KOPT-K1 (cell line): ENCODE data around the gene SPTBN4.
"Not testable (repeated sequence)": the region's sequence is repeated elsewhere in the genome, so short reads cannot be mapped to it uniquely, and the experiment has no call there.

ENCODE experiments used
- H3K27ac ChIP-seq: fragments of 200-600 bp; sonication (generic); 2 replicates; pipeline ENCODE4 v1.5.1; 2016; ENCODE audit warnings: antibody characterized with exemption, mild to moderate bottlenecking, low read depth, low read length; ENCODE audit not compliant: poor library complexity, severe bottlenecking
- H3K36me3 ChIP-seq: fragments of 200-600 bp; sonication (generic); 2 replicates; pipeline ENCODE4 v1.5.1; 2017; ENCODE audit warnings: antibody characterized with exemption, mild to moderate bottlenecking, low read length, moderate library complexity; ENCODE audit not compliant: insufficient read depth
- H3K9me3 ChIP-seq: fragments of 200-600 bp; sonication (generic); 2 replicates; pipeline ENCODE4 v1.5.1; 2017; ENCODE audit warnings: antibody characterized with exemption, low read length, mild to moderate bottlenecking; ENCODE audit not compliant: insufficient read depth, poor library complexity, severe bottlenecking

Gene SPTBN4

DNA sequence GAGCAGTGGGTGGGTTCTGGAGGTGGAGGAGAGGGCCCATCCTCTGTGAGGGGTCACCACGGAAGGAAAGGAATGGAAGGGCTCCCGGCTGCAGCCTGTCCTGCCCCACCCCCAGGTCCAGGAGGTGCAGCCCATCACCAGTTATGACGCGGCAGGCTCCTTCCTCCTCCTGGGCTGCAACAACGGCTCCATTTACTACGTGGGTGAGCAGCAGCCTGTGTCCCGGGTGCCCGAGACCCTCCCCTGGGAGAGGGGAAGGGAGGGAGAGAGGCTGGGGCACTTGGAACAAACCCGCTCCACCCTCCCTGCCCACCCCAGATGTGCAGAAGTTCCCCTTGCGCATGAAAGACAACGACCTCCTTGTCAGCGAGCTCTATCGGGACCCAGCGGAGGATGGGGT is 116.5 kb downstream of the SPTBN4 start:
- H3K27ac ChIP-seq = no peak overlapping the region
- no peaks in the 10 kb centered on the region for H3K9me3 ChIP-seq
- peaks cover 80% of the 10 kb centered on the region for H3K36me3 ChIP-seq

DNA sequence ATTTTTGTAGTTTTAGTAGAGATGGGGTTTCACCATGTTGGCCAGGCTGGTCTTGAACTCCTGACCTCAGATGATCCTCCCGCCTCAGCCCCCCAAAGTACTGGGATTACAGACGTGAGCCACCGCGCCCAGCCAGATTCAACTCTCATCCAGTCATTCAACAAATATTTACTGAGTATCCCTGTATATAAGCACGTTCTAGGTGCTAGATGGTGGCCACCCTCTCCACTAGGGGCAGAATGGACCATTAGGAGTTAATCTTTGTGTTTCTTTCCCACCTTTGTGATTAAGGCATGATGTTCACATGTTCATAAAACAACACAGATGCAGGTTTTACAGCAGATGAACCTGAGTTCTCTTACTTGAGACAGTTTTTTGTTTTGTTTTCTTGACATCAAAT is 117.2 kb downstream of the SPTBN4 start:
- Histone ChIP-seq H3K27ac (no peak overlapping the region), H3K9me3 (no peaks in the 10 kb centered on the region), H3K36me3 (peaks cover 80% of the 10 kb centered on the region)

DNA sequence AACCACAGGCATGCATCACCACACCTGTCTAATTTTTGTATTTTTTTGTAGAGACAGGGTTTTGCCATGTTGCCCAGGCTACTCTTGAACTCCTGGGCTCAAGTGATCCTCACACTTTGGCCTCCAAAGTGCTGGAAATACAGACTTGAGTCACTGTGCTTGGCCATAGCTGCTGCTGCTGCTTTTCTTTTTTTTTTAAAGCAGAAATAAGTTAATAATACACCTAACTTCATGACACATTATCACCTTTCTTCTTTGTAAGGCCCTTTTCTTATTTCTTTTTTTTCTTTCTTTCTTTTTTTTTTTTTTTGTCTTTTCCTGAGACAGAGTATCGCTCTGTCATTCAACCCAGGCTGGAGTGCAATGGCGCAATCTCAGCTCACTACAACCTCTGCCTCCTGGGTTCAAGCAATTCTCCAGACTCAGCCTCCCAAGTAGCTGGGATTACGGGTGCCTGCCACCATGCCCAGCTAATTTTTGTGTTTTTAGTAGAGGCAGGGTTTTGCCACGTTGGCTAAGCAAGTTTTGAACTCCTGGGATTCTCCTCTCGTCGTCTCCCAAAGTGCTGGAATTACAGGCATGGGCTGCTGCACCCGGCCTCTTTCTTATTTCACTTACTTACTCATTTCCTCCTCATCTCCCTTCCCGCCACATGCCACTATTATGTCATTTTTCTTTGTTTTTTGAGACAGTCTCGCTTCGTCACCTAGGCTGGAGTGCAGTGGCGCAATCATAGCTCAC is 118.6 kb downstream of the SPTBN4 start:
- H3K36me3 ChIP-seq = peaks cover 67% of the 10 kb centered on the region
- no peak overlapping the region for H3K27ac ChIP-seq
- H3K9me3 ChIP-seq = no peaks in the 10 kb centered on the region

DNA sequence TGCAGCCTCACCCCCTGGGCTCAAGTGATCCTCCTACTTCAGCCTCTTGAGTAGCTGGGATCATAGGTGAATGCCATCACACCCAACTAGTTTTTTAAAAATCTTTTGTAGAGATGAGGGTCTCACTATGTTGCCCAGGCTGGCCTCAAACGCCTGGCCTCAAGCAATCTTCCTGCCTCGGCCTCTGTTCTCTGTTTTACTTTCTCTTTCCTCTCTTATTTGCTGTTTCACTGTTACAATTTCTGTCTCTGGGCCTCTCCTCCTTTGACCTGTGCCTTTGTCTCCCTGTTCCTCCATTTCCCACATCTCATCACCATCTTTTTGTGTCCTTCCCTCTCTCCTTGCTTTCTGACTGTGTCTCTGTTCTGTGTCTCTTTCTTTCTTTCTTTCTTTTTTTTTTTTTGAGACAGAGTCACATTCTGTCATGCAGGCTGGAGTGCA is 119.2 kb downstream of the SPTBN4 start:
- no peak overlapping the region for H3K27ac ChIP-seq
- peaks cover 61% of the 10 kb centered on the region for H3K36me3 ChIP-seq
- H3K9me3 ChIP-seq = no peaks in the 10 kb centered on the region

DNA sequence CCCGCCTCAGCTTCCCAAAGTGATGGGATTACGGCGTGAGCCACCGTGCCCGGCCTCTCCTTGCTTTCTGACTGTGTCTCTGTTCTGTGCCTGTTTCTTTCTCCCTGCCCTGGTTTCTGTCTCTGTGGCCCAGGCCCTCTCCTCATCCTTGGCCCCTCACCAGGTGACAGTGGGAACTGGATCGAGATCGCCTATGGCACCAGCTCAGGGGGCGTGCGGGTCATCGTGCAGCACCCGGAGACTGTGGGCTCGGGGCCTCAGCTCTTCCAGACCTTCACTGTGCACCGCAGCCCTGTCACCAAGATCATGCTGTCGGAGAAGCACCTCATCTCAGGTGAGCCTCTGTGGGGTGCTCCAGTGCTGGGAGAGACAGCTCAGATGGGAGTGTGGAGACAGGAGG is 119.8 kb downstream of the SPTBN4 start:
- Histone ChIP-seq H3K9me3 (no peaks in the 10 kb centered on the region), H3K27ac (no peak overlapping the region), H3K36me3 (peaks cover 56% of the 10 kb centered on the region)

DNA sequence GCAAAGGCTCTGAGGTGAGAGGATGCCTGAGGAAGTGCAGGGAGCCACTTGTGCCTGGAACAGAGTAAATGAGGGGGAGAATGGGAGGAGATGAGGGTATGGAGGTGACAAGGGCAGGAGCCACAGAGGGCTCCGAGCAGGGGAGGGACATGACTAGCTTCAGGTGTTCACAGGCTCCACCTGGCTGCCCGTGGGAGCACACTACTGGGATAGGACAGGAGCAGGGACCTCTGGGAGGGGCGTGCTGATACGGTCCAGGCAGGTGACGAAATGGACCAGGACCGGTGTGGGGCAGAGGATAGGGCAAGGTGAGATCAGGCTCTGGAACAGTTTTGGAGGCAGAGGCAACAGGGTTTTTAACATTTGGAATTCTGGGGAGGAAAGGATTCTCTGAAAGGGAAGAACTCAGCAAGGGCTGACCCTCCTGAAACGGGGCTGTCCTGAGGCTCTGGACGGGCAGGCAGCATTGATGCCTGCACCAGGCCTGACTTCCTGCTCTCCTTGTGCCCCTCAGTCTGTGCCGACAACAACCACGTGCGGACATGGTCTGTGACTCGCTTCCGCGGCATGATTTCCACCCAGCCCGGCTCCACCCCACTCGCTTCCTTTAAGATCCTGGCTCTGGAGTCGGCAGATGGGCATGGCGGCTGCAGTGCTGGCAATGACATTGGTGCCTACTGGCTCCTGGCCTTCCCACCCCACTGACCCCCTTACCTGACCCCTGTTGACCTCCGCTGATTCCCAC is 121.5 kb downstream of the SPTBN4 start:
- H3K27ac ChIP-seq = no peak overlapping the region
- peaks cover 42% of the 10 kb centered on the region for H3K36me3 ChIP-seq
- H3K9me3 ChIP-seq = no peaks in the 10 kb centered on the region

DNA sequence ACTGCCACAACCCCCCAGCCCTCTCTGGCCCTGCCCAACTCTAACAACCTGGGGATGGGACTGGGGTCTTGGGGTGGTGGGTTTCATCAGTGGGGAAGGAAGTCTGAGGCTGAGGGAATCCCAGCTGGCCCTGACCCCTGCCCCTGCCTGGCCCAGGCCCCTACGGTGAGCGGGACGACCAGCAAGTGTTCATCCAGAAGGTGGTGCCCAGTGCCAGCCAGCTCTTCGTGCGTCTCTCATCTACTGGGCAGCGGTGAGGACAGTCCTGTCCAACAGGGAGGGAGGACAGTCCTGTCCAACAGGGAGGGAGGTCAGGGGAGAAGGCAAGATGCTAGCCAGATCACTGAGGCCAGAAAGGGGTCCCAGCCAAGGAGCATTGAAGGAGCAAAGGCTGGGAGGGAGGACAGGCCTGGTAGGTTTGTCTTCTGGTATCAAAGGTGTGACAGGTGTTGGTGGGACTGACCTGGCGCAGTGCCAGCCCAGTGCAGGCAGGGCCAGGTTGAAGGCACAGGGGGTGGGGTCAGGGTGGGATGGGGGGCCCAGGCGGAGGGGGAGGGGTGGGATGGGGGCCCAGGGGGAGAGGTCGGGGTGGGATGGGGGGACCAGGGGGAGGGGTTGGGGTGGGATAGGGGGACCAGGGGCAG is 122.2 kb downstream of the SPTBN4 start:
- no peak overlapping the region for H3K27ac ChIP-seq
- H3K9me3 ChIP-seq = no peaks in the 10 kb centered on the region
- H3K36me3 ChIP-seq = peaks cover 35% of the 10 kb centered on the region

DNA sequence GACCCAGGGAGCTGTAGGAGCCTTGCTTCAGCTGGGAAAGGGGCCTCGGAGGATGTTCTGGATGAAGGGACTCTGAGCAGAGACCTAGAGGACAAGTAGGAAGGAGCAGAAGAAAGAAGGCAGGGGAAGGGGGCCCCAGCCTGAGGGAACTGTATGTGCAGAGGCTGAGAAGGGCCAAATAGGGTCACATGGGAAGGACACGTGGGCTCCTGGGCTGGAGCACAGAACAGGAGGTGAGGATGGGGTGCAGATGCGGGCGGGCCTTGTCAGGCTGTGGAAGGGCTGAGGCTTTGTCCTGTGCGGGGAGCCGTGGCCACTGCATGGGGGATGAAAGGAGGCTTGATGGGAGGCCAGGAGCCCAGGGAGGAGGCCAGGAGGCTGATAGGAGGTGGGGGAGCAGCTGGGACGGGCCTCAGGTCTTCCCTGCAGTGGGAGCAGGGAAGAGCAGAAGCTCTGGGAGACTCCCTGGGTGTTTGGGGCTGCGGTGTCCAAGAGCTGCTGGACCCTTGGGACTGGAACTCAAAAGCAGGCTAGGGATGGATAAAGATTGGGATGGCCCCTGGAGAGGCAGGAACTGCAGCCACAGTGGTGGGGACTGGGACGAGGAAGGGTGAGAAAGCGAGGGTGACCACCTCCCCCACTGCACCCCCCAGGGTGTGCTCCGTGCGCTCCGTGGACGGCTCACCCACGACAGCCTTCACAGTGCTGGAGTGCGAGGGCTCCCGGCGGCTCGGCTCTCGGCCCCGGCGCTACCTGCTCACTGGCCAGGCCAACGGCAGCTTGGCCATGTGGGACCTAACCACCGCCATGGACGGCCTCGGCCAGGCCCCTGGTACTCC is 123.0 kb downstream of the SPTBN4 start:
- H3K27ac ChIP-seq = no peak overlapping the region
- no peaks in the 10 kb centered on the region for H3K9me3 ChIP-seq
- H3K36me3 ChIP-seq = peaks cover 28% of the 10 kb centered on the region

DNA sequence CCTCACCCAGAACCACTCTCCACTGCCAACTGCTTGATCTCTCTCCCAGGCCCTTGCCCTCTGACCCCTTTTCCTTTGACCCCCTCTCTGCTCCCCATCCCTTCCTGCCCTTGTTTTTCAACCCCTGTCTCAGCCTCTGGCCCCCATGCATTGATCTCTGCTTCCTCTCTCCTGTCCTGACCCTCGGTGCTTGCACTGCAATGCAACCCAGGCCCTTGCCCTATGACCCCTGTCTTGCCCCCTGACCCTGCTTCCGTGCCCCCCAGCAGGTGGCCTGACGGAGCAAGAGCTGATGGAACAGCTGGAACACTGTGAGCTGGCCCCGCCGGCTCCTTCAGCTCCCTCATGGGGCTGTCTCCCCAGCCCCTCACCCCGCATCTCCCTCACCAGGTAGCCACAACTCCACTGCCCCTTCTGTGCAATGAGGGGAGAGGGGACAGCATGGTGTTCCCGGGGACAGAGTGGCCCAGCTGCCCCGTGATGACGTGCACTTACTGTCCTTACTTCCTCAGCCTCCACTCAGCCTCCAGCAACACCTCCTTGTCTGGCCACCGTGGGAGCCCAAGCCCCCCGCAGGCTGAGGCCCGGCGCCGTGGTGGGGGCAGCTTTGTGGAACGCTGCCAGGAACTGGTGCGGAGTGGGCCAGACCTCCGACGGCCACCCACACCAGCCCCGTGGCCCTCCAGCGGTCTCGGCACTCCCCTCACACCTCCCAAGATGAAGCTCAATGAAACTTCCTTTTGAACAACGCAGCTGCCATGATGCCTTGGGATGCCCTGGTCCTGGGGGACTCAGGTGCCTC is 123.9 kb downstream of the SPTBN4 start:
- no peak overlapping the region for H3K27ac ChIP-seq
- peaks cover 25% of the 10 kb centered on the region for H3K36me3 ChIP-seq
- no peaks in the 10 kb centered on the region for H3K9me3 ChIP-seq

DNA sequence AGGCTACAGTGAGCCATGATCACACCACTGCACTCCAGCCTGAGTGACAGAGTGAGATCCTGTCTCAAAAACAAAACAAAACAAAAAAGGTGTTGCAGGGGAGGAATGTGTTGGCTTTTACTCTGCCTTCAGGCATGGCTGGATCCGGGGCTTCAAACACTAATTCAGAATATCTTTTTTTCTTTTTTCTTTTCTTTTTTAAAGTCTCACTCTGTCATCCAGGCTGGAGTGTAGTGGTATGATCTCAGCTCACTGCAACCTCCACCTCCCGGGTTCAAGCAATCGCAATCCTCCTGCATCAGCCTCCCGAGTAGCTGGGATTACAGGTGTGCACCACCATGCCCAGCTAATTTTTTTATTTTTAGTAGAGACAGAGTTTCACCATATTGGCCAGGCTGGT is 124.9 kb downstream of the SPTBN4 start:
- H3K9me3 ChIP-seq, H3K27ac ChIP-seq: not testable (repeated sequence)
- H3K36me3 ChIP-seq = peaks cover 15% of the 10 kb centered on the region

DNA sequence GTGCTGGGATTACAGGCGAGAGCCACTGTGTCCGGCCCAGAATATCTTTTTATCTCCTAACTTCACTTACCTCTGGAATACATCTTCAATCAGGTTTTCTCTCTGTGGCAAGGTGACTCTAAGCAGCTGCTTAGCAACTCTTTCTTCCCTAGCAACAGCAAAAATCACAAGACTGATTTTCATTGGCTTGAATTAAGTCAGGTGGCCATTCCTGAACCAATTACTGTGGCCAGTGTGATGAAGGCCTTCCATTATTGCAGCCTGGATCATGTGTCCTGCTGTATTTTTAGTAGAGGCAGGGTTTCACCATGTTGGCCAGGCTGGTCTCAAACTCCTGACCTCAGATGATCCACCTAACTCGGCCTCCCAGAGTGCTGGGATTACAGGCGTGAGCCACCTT is 125.4 kb downstream of the SPTBN4 start:
- peaks cover 11% of the 10 kb centered on the region; the same call in 1 of the 2 replicates for H3K36me3 ChIP-seq
- H3K9me3 ChIP-seq = no peaks in the 10 kb centered on the region
- H3K27ac ChIP-seq = no peak overlapping the region

DNA sequence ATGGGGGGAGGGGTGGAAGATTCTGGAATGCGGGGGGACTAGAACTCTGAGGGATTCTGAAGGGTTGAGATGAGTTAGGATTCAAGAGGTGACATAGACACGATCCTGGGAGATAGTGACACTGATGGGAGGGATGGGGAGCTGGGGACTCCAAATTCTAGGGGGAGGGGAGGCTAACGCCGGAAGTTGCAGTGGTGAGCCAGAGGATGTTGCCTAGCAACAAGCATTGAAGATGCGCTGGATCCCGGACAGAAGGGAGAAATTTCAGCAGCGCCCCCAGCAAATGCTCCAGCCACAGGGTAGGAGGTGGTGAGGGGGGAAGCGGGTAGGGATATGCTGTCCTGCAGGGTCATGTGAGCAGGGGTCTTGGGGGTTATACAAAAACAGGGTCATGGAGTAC is 127.5 kb downstream of the SPTBN4 start:
- Histone ChIP-seq H3K36me3 (no peaks in the 10 kb centered on the region), H3K9me3 (no peaks in the 10 kb centered on the region), H3K27ac (no peak overlapping the region)

DNA sequence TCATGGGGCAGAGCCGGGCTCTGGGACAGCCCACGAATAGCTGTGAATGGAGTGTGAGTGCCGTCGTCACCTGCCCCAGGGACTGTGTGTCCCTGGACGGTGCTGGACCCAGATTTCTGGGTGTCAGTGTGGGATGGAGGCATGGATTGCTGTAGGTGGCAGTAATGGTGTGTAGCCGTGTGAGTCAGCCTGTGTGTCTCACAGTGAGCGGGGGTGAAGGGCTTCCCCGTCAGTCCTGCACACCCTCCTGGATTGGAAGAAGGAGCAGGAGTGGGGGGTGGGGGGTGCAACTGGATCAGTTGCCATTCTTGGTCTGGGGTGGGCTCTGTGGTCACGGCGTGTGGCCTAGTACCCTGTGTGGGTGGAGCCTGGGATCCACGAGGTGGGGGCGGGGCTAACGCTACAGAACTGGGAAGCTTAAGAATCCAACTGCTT is 127.9 kb downstream of the SPTBN4 start:
- Histone ChIP-seq H3K36me3 (no peaks in the 10 kb centered on the region), H3K27ac (no peak overlapping the region), H3K9me3 (no peaks in the 10 kb centered on the region)

DNA sequence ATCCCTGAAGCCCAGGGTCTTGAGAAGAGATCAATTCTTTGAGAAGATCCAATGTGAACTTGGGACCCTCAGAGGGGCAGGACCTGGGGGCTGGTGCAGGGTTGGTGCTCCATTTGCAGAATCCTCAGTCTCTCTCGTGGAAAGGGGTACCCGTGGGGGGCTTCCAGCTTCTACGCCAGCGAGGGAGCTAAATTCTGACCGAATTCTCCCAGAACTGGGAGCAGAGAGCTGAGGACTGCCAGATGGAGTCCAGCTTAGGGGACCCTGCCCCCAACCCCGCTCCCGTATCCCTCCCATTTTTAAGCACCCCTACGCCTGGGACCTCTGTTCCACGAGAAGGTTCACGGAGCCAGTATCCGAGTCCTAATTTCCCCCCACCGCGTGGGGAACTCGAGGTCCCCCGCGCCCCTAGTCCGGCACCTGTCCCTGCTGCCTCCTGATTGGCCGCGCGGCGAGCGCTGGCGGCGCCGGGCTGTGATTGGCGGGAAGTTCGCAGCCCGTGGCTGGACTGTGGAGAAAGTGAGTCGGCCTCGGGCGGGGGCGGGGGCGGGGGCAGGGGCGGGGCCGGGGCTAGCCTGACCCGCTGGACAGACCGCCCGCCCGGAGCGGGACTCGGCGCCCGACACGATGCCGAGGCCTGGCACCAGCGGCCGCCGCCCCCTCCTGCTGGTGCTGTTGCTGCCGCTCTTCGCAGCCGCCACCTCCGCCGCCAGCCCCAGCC is 130.0 kb downstream of the SPTBN4 start:
- Histone ChIP-seq H3K9me3 (no peaks in the 10 kb centered on the region), H3K27ac (no peak overlapping the region), H3K36me3 (no peaks in the 10 kb centered on the region)
